Activated CD4-positive, alpha-beta memory T cell treated with anti-CD3 and anti-CD28 coated beads, Interleukin-2, amount 10 ng/mL, durations not matched to agents 7 days and 5 days (primary cell): ENCODE measurements around the gene SCGB3A2. TPM values are rescaled to one million over a fixed set of nuclear protein-coding genes. Genes with fewer than 3 reads are reported as not detected.

Experiments used
- CTCF ChIA-PET: fragments of 350-600 bp; sonication (Branson Sonifier 250); formaldehyde crosslinking; loops from one replicate; lab custom pipeline; 2021; ENCODE audit warnings: antibody characterized with exemption, inconsistent platforms; lab: Charles Lee
- POLR2A ChIA-PET: fragments of 350-600 bp; sonication (Branson Sonifier 250); formaldehyde crosslinking; loops from one replicate; lab custom pipeline; 2021; ENCODE audit warnings: antibody characterized with exemption; lab: Charles Lee
- DNase-seq: peaks from one replicate; pipeline ENCODE4 v3.0.0-alpha.2; 2020
- H3K27ac Mint-ChIP-seq: one replicate; pipeline ENCODE4 v1.8.0; 2021; ENCODE audit warnings: mild to moderate bottlenecking, mixed read lengths
- H3K27me3 Mint-ChIP-seq: one replicate; pipeline ENCODE4 v1.8.0; 2021; ENCODE audit warnings: mixed read lengths
- H3K36me3 Mint-ChIP-seq: one replicate; pipeline ENCODE4 v1.8.0; 2021; ENCODE audit warnings: low read depth, mixed read lengths
- H3K4me1 Mint-ChIP-seq: one replicate; pipeline ENCODE4 v1.8.0; 2021; ENCODE audit warnings: mixed read lengths
- H3K4me3 Mint-ChIP-seq: one replicate; pipeline ENCODE4 v1.8.0; 2021; ENCODE audit warnings: mild to moderate bottlenecking, mixed read lengths
- H3K9me3 Mint-ChIP-seq: one replicate; pipeline ENCODE4 v1.8.0; 2021; ENCODE audit warnings: mixed read lengths
- total RNA-seq, 2 experiments: library from RNA; stranded (reverse); gene quantifications; one replicate each; pipeline ENCODE4 v1.2.3, GENCODE V29; 2021

Gene SCGB3A2
- total RNA-seq, 2 experiments from 2014 or later, result not detected

DNA sequence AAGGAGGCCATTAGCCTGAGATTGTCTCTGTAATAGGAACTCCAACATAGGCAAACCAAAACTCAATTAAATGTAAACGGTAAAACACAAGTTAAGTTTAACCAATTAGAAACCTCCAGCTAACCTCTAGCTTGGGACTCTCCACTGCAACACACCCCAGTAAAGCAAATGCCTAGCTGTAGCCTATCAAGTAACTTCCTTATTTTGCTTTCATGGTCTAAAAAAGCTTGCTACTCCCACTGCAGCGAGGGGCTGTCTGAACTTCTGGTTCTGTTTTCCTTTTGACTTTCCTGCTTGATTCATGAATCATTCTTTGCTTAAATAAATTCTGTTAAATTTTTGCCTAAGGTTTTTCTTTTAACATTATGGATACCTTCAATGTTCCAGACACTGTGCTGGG is 52.3 kb downstream of the SCGB3A2 start:
- Mint-ChIP-seq H3K27me3 (no peaks in the 10 kb centered on the region), H3K4me3 (no peak overlapping the region), H3K4me1 (no peaks in the 10 kb centered on the region), H3K27ac (no peak overlapping the region), H3K9me3 (no peaks in the 10 kb centered on the region), H3K36me3 (no peaks in the 10 kb centered on the region)
- DNase-seq, result no peak
- POLR2A ChIA-PET, result no interaction called here
- CTCF ChIA-PET, result interaction anchor here (0.6 kb wide), 1 partner anchor 733 kb away, joined by 3 read pairs; no protein-coding TSS in a partner anchor

Other genes with a start within 250 kb of the SCGB3A2 start
- gene JAKMIP2, start 96.0 kb upstream of the SCGB3A2 start, total RNA-seq, result 1 to 10 TPM; 1.3 to 1.9 TPM
- not detected for gene SPINK1, start 47.0 kb upstream of the SCGB3A2 start, total RNA-seq
- not detected for gene C5orf46, start 27.8 kb downstream of the SCGB3A2 start, total RNA-seq
- not detected for gene SPINK5, start 185.3 kb downstream of the SCGB3A2 start, total RNA-seq